LNCAP (cell line): Measurements from ENCODE around the gene NDST1.

Source experiments
- CTCF ChIP-seq: fragments of 450-650 bp; IDR thresholded peaks from 2 replicates; pipeline ENCODE4 v1.5.1; 2017; ENCODE audit warnings: mild to moderate bottlenecking

The NDST1 gene

GRCh38 chr5:150605546-150605945 is 97.6 kb downstream of the NDST1 start:
- TF ChIP-seq CTCF = no peak

DNA sequence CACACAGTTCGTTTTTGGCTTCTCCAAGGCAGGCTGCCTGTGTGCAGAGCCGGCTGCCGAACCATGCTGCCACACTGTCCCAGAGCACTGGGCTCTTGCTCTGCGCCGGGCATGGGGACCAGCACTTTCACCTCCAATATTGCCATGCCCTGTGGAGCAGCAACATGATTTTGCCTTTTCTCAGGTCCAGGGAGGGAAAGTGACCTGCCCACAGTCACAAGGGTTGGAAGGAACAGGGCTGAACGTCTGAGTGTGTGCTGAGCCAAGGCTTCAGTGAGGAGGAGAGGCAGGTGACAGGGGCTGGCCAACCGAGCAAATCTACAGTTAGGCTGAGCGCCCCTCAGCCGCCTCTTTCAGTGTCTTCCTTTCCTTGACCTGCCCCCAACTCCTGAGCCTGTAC is 98.5 kb downstream of the NDST1 start:
- no peak for TF ChIP-seq CTCF

DNA sequence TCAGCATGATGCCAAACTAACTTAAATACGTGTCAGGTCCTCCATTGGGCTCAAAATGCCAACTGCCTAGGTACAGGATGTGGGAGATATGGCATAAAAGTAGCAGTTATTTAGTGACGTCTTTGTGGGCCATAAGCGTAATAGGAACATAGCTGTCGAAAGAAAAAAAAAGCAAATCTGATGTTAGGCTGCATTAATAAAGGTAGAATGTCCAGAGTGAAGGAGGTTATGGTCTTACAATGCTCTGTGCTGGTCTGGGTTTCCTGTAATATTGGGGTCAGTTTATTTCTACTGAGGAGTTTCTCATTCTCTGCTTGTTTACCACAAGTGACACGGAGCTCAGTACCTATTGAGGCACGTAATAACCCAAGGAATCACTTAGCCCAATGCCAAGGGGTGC is 99.2 kb downstream of the NDST1 start:
- no peak for TF ChIP-seq CTCF
